HepG2 (cell line): ENCODE data around the gene S100A7. TPM values are rescaled to one million over a fixed set of nuclear protein-coding genes. Genes with fewer than 3 reads are reported as not detected.

Experiments
- BATF2 ChIP-seq: sonication (generic); formaldehyde crosslinking; IDR thresholded peaks from 2 replicates; pipeline ENCODE4 v1.8.0; 2022; ENCODE audit warnings: mild to moderate bottlenecking, missing genetic modification reagents, moderate library complexity
- DBP ChIP-seq: sonication (generic); formaldehyde crosslinking; IDR thresholded peaks from 2 replicates; pipeline ENCODE4 v1.4.0; 2020; ENCODE audit warnings: missing genetic modification reagents; ENCODE audit errors: not compliant biosample characterization
- FOSL2 ChIP-seq: sonication (generic); formaldehyde crosslinking; IDR thresholded peaks from 2 replicates; pipeline ENCODE4 v1.4.0; 2020; ENCODE audit warnings: missing genetic modification reagents
- HOXA3 ChIP-seq: sonication (generic); formaldehyde crosslinking; IDR thresholded peaks from 2 replicates; pipeline ENCODE4 v1.5.0; 2020; ENCODE audit warnings: missing genetic modification reagents
- HOXA5 ChIP-seq: sonication (generic); formaldehyde crosslinking; IDR thresholded peaks from 2 replicates; pipeline ENCODE4 v1.4.0; 2020; ENCODE audit warnings: missing genetic modification reagents
- IKZF5 ChIP-seq: IDR thresholded peaks from 2 replicates; pipeline ENCODE4 v1.6.1; 2018; ENCODE audit warnings: missing genetic modification reagents, mild to moderate bottlenecking, missing compliant biosample characterization
- KLF11 ChIP-seq: IDR thresholded peaks from 2 replicates; pipeline ENCODE4 v1.6.1; 2016; ENCODE audit warnings: missing compliant biosample characterization
- KLF16 ChIP-seq, 2 experiments: sonication (generic) in 1 of 2; formaldehyde crosslinking in 1 of 2; IDR thresholded peaks; 2 replicates each; pipeline versions ENCODE4 v1.6.1 to v1.8.0; 2016 to 2023; ENCODE audit warnings: missing genetic modification reagents in 2 of 2, missing compliant biosample characterization in 1 of 2
- MYPOP ChIP-seq: sonication (generic); formaldehyde crosslinking; IDR thresholded peaks from 2 replicates; pipeline ENCODE4 v1.8.1; 2023; ENCODE audit warnings: mild to moderate bottlenecking, moderate library complexity, missing genetic modification reagents
- NR2F6 ChIP-seq, 2 experiments: IDR thresholded peaks; 2 replicates each; pipeline ENCODE4 v1.6.1; 2016; ENCODE audit warnings: antibody characterized with exemption in 1 of 2, mild to moderate bottlenecking in 1 of 2
- PPARG ChIP-seq: conservative IDR thresholded peaks from 2 replicates; pipeline ENCODE4 v1.6.1; 2016; ENCODE audit warnings: missing biosample characterization, missing genetic modification reagents
- THAP11 ChIP-seq: IDR thresholded peaks from 2 replicates; pipeline ENCODE4 v1.6.1; 2016; ENCODE audit warnings: missing biosample characterization, missing genetic modification reagents
- TP53 ChIP-seq: sonication (generic); formaldehyde crosslinking; conservative IDR thresholded peaks from 2 replicates; pipeline ENCODE4 v1.4.0; 2020; ENCODE audit warnings: missing genetic modification reagents
- WIZ ChIP-seq: sonication (generic); formaldehyde crosslinking; IDR thresholded peaks from 2 replicates; pipeline ENCODE4 v1.5.1; 2020; ENCODE audit warnings: mild to moderate bottlenecking, missing genetic modification reagents
- ZBTB25 ChIP-seq: IDR thresholded peaks from 2 replicates; pipeline ENCODE4 v1.6.1; 2018; ENCODE audit warnings: missing genetic modification reagents
- ZNF276 ChIP-seq: sonication (generic); formaldehyde crosslinking; IDR thresholded peaks from 2 replicates; pipeline ENCODE4 v1.4.0; 2020; ENCODE audit warnings: mild to moderate bottlenecking, low read depth, missing genetic modification reagents
- ZNF574 ChIP-seq: sonication (generic); formaldehyde crosslinking; IDR thresholded peaks from 2 replicates; pipeline ENCODE4 v1.4.0; 2020; ENCODE audit warnings: missing genetic modification reagents
- ZNF580 ChIP-seq: IDR thresholded peaks from 2 replicates; pipeline ENCODE4 v1.6.1; 2016; ENCODE audit warnings: low read depth, borderline replicate concordance
- ZNF615 ChIP-seq: sonication (generic); formaldehyde crosslinking; IDR thresholded peaks from 2 replicates; pipeline ENCODE4 v1.5.0; 2020; ENCODE audit warnings: mild to moderate bottlenecking, missing genetic modification reagents, borderline replicate concordance
- polyA plus RNA-seq, 8 experiments: library from polyadenylated mRNA; depleted of rRNA in 3 of 8; stranded (reverse) in 7 of 8; unstranded in 1 of 8; fragments of >200 nt; fragmentation: Illumina TruSeq in 4 of 8; extraction: Trizol in 4 of 8; gene quantifications; 2 replicates each; pipeline versions ENCODE4 v1.2.1 to v1.2.3, GENCODE V29; 2011 to 2016; ENCODE audit warnings: low read depth in 4 of 8, missing spikeins in 1 of 8, mixed read lengths in 1 of 8; ENCODE audit not compliant: insufficient read depth in 1 of 8
- total RNA-seq, 5 experiments: library from RNA; depleted of rRNA; stranded (reverse); fragments of >200 nt; fragmentation: Illumina TruSeq; extraction: Trizol; gene quantifications; 2 replicates each; pipeline ENCODE4 v1.2.3, GENCODE V29; 2016; ENCODE audit warnings: low read depth in 1 of 5

S100A7 gene
- total and polyA plus RNA-seq, 2 of the 13 experiments (the other 11 are each of a cell fraction or from before 2014, with no cell fraction given) = not detected

GRCh38 chr1:153422450-153423068, 37.9 kb downstream of the S100A7 start (continued):
- TF ChIP-seq ZNF276 (no peak), ZNF580 (peak; percentile 83; the same call in 1 of the 2 replicates), DBP (CRISPR knock-in tag) (peak; percentile 47), MYPOP (CRISPR knock-in tag) (0 out of 2 replicates have a peak, but pooled peaks have one; percentile 37), WIZ (CRISPR knock-in tag) (peak; percentile 70; the same call in 1 of the 2 replicates), ZBTB25 (CRISPR knock-in tag) (peak; percentile 81), HOXA3 (CRISPR knock-in tag) (peak; percentile 43; the same call in 1 of the 2 replicates), ZNF574 (0 out of 2 replicates have a peak, but pooled peaks have one; percentile 44), BATF2 (CRISPR knock-in tag) (no peak), ZNF615 (CRISPR knock-in tag) (no peak), PPARG (CRISPR knock-in tag) (peak; percentile 42; the same call in 1 of the 2 replicates), KLF16 (CRISPR knock-in tag; IDR thresholded peaks at IDR 0.05) (peak in 1 of 2 experiments; percentile 67; a peak in 1 of 4 replicates), KLF11 (CRISPR knock-in tag) (peak; percentile 97), NR2F6 (IDR thresholded peaks at IDR 0.05) (no peak), NR2F6 (CRISPR knock-in tag; IDR thresholded peaks at IDR 0.05) (no peak), THAP11 (CRISPR knock-in tag) (peak; percentile 49; the same call in 1 of the 2 replicates), HOXA5 (CRISPR knock-in tag) (peak; percentile 90), FOSL2 (CRISPR knock-in tag) (peak; percentile 53), TP53 (CRISPR knock-in tag) (peak; percentile 77; the same call in 1 of the 2 replicates), IKZF5 (peak; percentile 34; the same call in 1 of the 2 replicates)
